Measurements from ENCODE around the gene TIPARP. TPM values are rescaled to one million over a fixed set of nuclear protein-coding genes. Genes with fewer than 3 reads are reported as not detected.

Gene TIPARP, protein sequence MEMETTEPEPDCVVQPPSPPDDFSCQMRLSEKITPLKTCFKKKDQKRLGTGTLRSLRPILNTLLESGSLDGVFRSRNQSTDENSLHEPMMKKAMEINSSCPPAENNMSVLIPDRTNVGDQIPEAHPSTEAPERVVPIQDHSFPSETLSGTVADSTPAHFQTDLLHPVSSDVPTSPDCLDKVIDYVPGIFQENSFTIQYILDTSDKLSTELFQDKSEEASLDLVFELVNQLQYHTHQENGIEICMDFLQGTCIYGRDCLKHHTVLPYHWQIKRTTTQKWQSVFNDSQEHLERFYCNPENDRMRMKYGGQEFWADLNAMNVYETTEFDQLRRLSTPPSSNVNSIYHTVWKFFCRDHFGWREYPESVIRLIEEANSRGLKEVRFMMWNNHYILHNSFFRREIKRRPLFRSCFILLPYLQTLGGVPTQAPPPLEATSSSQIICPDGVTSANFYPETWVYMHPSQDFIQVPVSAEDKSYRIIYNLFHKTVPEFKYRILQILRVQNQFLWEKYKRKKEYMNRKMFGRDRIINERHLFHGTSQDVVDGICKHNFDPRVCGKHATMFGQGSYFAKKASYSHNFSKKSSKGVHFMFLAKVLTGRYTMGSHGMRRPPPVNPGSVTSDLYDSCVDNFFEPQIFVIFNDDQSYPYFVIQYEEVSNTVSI
- total RNA-seq, result 58.0 TPM
- long read RNA-seq, full-length matches to known transcripts, result 1 of 18 reads
- long read RNA-seq, partial matches to known transcripts, result 14 of 18 reads
- long read RNA-seq, other reads (novel, unspliced or antisense), result 3 of 18 reads

DNA sequence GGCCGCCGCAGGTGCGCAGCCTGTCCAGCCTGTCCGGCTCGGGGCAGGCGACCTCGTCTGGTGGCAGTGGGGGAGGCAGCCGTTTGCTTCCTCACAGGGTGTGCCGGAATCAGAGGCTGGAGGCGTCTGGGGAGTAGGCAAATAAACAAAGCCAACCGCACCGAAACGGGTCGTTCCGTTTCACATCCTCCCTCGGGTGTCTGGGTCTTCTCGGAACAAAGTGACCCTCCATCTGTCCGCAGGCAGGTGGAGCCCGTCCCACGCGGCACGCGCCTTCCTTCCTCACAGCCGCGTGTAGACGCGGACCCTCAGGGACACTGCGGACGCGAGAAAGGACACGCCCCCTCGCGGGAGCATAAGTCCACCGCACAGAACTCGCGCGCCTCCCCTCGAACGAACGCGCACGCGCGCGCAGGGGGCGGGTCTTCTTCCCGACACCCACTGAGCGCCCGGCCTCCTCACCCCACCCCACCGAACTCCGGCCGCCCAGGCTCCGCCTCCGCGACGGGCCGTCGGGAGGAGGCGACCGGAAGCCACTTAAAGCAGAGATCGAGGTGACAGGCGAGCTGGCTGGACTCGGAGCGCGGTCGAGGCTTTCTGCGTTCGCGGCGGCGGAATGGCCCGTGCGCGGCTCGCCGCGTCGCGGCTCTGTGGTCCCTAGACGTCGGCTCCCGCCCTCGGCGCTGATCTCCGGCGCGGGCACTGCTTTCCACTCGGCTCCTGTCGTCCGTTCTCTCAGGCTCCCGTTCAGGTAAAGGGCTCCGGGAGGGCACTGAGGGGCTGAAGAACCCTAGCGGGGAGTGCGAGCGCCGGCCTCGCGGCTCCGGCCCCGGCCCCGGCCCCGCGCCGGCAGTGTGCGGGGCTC lies at the start of gene TIPARP:
TIPARP (plus strand) TSS at position 545 of the 865 bp plus-strand sequence. CDS start 3,108 bp downstream, outside the sequence.
- Histone ChIP-seq H3K27me3 (ENCODE audit: low read depth) (no peaks in the 10 kb centered on the region), H3K4me3 (peak within 1 kb of the TSS; percentile 81), H3K36me3 (peaks cover 17% of the 10 kb centered on the region), H3K27ac (peak within 1 kb of the TSS; percentile 96), H3K9me3 (no peaks in the 10 kb centered on the region), H3K4me1 (peaks cover 42% of the 10 kb centered on the region)
- DNase-seq, result peak; percentile 100
- TF ChIP-seq, protein P1, sequence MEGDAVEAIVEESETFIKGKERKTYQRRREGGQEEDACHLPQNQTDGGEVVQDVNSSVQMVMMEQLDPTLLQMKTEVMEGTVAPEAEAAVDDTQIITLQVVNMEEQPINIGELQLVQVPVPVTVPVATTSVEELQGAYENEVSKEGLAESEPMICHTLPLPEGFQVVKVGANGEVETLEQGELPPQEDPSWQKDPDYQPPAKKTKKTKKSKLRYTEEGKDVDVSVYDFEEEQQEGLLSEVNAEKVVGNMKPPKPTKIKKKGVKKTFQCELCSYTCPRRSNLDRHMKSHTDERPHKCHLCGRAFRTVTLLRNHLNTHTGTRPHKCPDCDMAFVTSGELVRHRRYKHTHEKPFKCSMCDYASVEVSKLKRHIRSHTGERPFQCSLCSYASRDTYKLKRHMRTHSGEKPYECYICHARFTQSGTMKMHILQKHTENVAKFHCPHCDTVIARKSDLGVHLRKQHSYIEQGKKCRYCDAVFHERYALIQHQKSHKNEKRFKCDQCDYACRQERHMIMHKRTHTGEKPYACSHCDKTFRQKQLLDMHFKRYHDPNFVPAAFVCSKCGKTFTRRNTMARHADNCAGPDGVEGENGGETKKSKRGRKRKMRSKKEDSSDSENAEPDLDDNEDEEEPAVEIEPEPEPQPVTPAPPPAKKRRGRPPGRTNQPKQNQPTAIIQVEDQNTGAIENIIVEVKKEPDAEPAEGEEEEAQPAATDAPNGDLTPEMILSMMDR (IDR thresholded peaks at IDR 0.05), result peak; percentile 75
- peak; percentile 95 to 98 for ATAC-seq
- intact Hi-C loops (cut with DNase I), result no loop called here

DNA sequence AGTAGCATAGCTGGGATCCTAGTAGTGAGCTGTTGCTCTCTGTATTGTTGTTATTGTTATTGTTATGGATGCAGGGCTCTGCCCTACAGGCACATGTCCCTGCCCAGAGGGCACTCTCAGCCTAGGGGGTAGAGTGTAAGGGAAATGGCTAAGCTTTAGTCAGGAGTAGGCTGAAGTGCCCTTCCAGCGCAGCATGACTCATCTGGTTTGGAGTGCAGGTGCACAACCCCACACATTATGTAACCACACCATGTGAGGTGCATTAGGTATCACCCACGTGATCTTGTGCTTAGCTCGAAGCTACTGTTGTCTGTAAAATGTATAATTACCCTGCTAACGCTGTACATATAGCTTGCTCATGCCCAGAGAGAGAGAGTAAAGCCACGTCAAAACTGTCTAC lies 48.3 kb upstream of the TIPARP start:
- Histone ChIP-seq H3K4me3 (no peak overlapping the region), H3K36me3 (no peaks in the 10 kb centered on the region), H3K27ac (peak overlapping the region; percentile 58), H3K9me3 (no peaks in the 10 kb centered on the region), H3K27me3 (ENCODE audit: low read depth) (no peaks in the 10 kb centered on the region), H3K4me1 (peaks cover 18% of the 10 kb centered on the region)
- peak; percentile 82 for DNase-seq
- ATAC-seq, result peak; percentile 90 to 92
- TF ChIP-seq, protein P1 (IDR thresholded peaks at IDR 0.05), result no peak
- intact Hi-C loops (cut with DNase I), result no loop called here

DNA sequence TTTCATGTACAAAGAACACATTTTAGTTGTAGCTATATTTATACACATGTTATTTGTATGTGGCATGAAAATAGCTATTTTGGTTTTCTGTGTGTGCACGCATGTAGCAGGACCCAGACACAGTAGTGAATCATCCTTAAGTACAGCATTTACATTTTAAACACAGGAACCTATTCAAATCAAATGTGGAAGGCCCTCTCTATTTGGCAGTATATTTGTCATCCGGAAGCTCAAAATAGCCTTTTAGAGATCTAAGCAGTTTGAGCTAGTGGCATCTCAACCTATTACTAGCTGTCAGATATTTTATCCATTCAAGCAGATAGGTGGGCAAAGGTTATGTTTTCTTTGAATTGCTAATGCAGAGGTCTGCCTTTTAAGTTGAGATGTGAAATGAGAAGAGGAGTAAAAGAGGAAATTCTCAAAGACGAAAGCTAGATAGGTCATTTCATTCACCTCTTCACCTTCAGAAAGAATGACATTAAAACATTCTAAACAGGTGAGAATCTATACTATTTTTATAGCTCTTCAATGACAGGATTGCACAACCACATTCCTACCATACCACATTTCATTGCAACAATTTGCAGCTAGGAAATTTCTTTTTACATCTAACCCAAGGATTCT lies 46.3 kb upstream of the TIPARP start:
- Histone ChIP-seq H3K36me3 (no peaks in the 10 kb centered on the region), H3K9me3 (no peaks in the 10 kb centered on the region), H3K27me3 (ENCODE audit: low read depth) (no peaks in the 10 kb centered on the region), H3K4me1 (peaks cover 18% of the 10 kb centered on the region), H3K27ac (peak overlapping the region; percentile 46), H3K4me3 (no peak overlapping the region)
- TF ChIP-seq, protein P1 (IDR thresholded peaks at IDR 0.05), result no peak
- DNase-seq (no peak), ATAC-seq (peak in 1 of 2 donors; percentile 5)
- intact Hi-C loops (cut with DNase I), result no loop called here

DNA sequence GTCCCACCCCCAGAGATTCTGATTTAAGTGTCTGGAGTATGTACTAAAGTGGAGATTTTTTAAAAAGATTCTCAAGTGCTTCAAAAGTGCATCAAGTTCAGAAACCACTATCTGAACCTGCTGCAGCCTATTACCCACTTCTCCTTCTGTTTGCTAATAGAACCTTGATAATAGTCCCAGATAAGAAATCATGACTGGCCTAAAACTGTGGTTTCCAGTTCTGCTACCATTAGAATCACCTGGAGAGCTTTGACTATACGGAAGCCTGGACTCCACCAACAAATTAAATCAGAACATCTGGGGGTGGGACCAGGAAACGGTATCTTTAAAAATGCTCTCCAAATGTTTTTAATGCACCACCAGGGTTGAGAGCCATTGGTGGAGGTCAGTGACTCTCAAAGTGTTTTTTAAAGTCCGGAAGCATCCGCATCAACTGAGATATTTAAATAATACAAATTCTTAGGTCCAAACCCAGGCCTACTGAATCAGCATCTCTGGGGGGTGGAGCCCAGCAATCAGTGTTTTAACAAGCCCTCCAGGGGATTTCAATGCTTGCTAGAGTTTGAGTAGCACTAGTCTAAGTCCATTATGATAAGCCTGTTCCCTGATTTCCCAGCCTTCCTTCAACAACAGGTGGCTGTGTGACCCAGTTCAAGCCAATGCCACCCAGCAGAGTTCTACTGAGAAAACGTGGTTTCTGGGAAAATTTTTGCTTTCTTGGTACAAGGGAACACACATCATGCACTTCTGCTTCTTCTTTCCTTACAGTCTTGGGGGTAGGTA lies 45.4 kb upstream of the TIPARP start:
- no peaks in the 10 kb centered on the region for H3K9me3 ChIP-seq
- peaks cover 27% of the 10 kb centered on the region for H3K4me1 ChIP-seq
- ATAC-seq, result peak; percentile 24 to 58
- no peak for DNase-seq
- no peaks in the 10 kb centered on the region for H3K27me3 ChIP-seq (ENCODE audit: low read depth)
- H3K4me3 ChIP-seq, result no peak overlapping the region
- H3K27ac ChIP-seq, result peak overlapping the region; percentile 46
- intact Hi-C loops (cut with DNase I), result no loop called here
- TF ChIP-seq, protein P1 (IDR thresholded peaks at IDR 0.05), result no peak
- no peaks in the 10 kb centered on the region for H3K36me3 ChIP-seq

Measured in lower lobe of right lung (tissue), 2 donors.